Measurements from ENCODE around the gene THSD4. TPM values are rescaled to one million over a fixed set of nuclear protein-coding genes. Genes with fewer than 3 reads are reported as not detected.
"Not testable (repeated sequence)": the region's sequence is repeated elsewhere in the genome, so short reads cannot be mapped to it uniquely, and the experiment has no call there.

Gene THSD4
- total RNA-seq, 1 donor from 2014 or later: not detected

DNA sequence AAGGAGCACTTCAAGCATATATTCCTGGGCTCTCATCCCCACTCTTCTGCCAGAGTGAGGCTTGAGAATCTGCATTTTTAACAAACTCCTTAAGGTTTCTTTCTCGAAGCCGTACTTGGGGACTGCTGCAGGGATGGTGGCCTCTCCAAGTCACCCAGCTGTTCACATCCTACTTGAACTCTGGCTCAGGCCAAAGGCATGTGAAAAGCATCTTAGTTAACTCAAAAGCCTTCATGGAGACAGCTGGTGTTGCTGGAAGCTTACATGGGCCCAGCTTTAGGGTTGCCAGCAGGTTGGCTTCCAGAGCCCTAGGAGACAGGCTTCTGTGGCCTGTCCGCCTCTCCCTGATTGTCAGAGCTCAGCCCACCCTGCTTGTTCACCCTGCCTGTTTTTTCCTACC lies 139.2 kb downstream of the THSD4 start:
- intact Hi-C loops (cut with micrococcal nuclease): no loop called here

DNA sequence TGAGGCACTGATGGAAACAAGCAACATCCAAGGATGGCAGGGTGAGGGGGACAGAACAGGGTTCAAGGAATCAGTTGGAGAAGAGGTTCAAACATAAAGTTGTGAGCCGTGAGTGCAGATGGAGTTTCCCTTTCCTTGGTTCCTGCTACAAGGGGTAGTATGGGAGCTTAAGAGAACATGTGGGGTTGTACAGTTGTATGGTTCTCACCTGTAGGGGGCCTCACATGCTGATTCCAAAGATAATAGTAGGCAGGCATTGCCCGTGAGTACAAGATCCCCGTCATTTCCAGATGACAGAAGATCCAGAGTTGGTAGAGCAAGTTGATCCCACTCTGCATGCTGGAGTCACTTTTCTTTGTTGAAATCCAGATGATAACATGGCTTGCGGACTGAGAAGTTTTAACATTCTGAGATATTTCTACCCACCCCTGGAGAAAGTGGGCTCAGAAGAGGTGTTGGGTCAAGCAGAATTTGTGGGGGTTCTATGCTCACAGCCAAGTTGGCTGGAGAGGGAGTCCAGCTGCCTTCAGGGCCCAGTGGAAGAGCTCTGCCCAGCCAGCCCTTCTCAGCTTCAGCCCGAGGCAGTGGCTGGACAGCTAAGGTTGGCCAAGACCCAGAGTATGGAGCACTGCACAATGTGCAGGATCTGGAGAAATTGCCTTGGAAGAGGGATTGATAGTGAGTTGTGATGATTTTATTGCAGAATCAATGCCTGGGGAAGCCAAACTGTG lies 141.8 kb downstream of the THSD4 start:
- intact Hi-C loops (cut with micrococcal nuclease): no loop called here

DNA sequence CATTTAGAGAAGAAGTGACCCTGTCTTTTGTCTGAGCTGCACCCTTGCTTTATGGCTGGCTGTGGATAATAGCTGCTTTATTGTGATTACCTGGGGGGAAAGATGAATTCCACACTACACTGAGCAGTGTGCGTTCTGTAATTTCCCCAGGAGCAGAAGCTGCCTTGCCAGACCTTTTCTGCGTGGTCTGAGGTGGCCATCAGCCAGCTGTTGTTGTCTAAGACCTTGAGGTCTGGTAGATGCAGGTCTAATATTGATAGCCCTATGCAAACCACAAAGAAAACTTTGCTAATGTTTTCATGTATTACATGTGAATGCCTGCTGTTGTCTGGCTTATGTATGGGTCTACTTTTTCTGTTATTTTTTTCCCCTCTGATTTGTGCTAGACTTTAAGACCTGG lies 144.6 kb downstream of the THSD4 start:
- intact Hi-C loops (cut with micrococcal nuclease): no loop called here

DNA sequence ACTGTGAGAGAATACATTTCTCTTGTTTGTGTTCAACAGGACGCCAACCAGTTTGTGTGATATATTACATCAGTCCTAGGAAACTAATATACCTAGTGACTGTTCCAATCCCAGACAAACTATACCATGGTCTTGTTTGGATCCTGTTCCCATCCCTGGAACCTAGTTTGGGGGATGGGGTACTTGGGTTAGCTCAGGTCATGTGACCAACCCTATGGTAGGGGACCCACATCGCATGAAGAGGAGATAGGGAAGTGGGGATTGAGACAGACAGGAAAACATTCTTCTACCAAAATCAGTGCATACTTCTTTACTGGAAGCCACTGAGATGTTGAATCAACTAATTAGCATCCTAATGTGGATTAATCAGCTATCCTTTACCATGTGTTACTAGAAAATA lies 146.1 kb downstream of the THSD4 start:
- intact Hi-C loops (cut with micrococcal nuclease): no loop called here

DNA sequence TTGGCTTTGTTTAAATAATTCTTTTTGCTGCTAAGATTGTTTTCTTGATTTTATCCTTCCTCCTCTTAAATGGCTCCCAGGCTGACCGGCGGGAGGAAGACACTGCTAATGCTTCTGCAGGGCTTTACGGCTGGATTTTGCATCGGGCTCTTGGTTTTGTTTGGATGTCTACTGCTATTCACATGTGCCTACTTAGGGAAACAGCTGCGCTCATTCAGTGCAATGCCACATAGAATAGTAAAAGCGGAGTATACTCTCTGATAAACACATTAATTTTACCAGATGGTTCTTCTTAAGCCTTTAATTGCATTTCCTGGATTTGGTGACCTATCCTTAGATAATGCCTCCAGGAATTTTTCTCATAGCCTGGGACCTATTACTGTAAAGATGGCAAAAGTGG lies 146.6 kb downstream of the THSD4 start:
- intact Hi-C loops (cut with micrococcal nuclease): no loop called here

DNA sequence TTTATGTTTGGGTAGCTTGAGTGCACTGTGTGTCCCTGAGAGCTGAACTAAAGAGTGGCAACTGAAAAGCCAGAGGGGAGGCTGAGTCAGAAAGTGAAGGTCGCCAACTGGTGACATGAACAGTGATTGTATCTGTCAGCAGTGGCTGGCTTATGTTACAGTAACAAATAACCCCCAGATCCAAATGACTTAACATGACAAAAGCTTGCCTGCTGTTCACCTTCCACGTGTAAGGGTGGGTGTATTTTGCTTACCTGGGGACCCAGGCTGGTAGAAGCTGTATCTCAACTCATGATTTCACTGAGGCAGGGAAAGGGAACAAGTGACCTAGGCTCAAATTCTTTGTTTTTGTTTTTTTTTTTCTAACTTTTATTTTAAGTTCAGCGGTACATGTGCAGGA lies 147.3 kb downstream of the THSD4 start:
- intact Hi-C loops (cut with micrococcal nuclease): no loop called here

DNA sequence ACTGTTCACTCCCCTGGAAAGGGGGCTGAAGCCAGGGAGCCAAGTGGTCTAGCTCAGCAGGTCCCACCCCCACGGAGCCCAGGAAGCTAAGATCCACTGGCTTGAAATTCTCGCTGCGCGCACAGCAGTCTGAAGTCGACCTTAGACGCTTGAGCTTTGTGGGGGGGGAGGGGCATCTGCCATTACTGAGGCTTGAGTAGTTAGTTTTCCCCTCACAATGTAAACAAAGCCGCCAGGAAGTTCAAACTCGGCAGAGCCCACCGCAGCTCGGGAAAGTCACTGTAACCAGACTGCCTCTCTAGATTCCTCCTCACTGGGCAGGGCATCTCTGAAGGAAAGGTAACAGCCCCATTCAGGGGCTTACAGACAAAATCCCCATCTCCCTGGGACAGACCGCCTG lies 150.3 kb downstream of the THSD4 start:
- intact Hi-C loops (cut with micrococcal nuclease): not testable (repeated sequence)

DNA sequence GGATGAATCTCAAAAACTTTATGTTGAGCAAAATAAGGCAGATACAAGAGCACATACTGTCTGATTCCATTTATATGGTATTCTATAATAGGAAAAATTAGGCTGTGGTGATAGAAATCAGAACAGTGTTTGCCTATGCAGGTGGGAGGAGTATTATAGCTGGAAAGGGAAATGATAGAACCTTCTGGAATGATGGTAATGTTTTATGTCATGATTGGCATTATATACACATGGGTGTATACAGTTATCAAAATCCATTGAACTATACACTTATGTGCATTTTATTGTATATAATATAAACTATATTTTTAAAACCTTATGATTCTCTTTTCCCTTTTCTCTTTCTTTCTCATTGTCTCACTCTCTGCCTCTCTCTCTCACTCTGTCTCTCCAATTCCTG lies 156.1 kb downstream of the THSD4 start:
- intact Hi-C loops (cut with micrococcal nuclease): no loop called here

DNA sequence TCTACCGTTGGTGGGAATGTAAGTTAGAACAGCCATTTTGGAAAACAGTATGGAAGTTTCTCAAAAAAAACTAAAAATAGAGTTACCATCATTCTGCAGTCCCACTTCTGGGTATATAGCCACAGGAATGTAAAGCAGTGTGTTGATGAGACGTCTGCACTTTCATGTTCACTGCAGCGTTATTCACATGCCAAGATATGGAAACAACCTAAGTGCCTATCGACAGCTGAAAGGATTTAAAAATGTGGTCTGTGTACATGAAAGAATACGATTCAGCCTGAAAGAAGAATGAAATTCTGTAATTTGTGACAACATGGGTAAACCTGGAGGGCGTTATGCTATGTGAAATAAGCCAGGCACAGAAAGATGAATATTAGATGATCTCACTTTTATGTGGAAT lies 157.7 kb downstream of the THSD4 start:
- intact Hi-C loops (cut with micrococcal nuclease): no loop called here

DNA sequence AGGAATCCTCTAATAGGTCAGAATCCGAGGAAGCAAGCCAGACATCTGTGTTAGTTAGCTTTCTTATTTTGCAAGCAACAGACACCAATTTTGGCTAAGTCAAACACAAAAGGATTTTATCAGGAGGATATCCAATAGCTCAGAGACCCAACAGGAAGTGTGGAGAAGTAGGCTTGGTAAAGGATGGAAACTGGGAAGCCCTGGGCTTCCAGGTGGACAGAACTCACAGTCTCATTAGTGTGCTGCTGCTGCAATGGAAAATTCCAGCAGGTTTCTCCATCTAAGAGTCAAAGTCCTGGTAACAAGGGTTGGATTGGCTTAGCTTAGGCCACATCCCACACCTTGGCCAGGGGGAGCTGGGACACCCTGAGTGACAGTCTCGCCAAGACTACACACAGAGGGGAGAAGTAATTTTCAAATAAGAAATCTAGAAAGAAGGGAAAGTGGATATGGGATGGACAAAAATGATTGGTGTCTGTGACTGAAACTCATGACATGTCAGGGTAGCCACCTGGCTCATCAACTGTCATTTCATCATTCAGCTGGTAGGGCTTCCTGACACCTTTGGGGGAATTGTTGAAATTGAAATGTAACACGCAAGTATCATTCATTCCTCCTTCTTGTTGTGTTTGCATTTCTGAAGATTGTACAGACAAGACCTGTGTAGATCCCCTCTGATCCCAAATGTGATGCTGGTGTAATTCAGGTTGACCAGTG lies 158.6 kb downstream of the THSD4 start:
- intact Hi-C loops (cut with micrococcal nuclease): no loop called here

DNA sequence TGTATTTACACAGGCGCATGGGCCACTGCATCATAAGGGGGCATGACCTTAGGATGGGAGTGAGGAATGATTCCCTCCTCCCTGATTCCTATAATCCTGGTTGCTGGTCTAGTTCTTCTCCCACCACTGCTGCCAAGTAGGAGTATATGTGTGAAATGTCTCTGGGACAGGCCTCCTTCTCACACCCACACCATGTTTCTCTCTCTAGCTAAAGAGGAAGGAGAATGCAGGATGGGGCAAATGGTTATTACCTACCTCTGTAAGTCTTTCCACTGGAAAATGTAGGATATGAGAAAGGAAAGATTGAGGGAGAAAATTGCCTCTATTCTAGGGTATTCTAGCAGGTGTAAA lies 159.2 kb downstream of the THSD4 start:
- intact Hi-C loops (cut with micrococcal nuclease): no loop called here

DNA sequence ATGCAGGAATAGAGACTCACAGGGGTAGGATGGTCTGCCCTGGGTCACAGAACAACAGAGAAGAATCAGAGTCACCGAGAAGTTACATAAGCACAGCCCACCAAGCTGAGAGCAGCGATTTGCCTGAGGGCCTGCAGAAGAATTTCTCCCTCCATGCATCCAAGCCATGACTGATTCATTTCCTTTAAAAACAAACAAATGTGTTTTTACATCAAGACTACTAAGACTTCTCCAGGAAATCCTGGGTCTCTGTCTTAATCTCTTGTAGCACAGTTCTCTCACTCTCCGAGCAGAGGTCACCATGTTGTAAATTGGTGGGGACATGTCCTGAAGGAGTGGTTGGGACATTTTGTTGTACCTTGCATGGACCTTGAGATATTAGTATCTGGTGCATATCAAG lies 159.8 kb downstream of the THSD4 start:
- intact Hi-C loops (cut with micrococcal nuclease): no loop called here

DNA sequence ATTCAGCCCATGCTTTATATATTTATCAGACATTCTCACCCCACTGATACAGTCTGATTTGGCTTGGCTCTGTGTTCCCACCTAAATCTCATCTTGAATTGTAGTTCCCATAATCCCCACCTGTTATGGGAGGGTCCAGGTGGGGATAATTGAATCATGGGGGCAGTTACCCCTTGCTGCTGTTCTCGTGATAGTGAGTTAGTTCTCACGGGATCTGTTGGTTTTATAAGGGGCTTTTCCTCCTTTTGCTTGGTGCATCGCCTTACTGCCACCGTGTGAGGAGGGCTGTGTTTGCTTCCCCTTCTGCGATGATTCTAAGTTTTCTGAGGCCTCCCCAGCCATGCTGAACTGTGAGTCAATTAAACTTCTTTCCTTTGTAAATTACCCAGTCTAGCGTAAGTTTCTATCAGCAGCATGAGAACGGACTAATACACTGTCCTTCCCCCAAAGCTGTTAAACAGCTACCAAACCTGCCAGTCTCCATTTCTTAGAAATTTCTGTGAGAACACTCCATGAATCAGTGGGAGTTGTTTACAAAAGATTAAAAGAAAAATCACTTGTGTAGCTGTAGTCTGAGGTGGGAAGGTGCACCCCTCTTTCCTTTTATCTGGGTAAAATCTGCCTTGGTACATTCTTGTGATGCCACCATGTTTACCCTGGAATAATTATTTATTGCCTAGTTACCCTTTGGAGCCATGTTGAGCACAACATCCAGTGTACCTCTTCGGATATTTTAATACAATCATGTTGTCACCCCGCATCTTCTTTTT lies 160.5 kb downstream of the THSD4 start:
- intact Hi-C loops (cut with micrococcal nuclease): no loop called here

DNA sequence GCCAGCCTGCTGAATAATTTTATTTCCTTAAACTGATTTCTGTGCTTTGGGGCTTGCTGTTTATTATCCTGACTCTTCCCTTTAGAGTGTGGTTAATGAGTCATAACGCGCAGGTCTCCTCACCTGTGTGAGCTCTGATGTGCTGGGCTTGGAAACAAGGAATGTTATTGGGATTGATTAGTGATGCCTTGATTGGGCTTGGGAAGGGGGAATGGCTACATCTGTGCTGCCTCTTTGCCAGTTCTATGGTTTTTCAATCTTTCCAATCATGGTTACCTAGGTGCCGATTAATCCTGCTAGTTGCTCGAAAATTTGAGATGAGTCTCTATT lies 161.0 kb downstream of the THSD4 start:
- intact Hi-C loops (cut with micrococcal nuclease): no loop called here

DNA sequence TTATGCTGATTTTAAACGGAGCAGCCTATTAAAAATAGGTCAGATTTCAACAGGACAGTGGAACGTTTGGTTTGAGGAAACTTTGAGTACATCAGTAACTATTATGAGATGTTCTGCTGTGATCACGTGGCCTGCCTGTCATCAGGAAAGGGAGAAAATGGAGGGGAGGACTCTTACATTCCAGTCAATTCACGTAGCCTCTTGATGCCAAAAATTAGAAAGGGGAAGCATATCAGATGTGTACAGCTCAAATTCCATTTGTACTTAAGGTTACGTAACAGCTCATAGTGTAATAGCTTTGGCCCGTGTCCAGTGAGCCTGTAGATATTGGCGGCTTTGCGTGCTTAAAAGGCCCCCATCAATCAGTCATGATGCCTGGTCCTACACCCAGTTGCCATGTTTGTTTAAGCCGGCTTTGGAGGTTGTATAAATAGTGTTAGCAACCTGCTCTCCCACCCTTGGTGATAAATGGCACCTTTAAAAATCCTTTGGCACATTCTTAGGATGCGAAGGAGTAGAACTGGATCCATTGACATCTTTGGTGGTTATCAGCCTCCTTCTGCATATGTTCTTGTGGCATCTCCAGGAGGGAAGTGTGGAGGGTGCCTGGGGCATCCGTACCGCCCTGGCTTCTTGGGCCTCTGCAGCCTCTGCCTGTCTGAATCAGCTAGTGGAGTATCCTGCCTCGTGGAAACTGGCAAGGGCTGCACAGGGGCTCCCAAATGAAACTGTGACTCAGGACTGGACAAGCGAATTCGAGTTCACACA lies 163.9 kb downstream of the THSD4 start:
- intact Hi-C loops (cut with micrococcal nuclease): no loop called here

DNA sequence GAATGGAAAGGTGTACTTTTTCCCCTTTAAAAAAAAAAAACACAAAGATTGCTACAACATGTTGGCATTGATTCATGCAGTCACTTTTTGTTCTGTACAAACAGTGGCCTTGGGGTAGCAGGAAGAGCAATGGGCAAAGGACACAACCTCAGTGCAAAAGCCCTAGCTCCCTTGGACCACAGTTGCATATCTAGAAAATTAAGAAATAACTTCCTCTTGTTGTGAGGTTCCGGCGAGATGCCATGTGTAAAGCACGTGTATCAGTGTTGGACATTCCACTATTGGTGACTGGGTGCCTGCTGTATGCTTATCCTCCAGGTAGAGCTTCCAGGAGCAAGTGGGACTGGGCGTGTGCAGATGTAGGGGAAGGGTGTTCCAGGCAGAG lies 164.5 kb downstream of the THSD4 start:
- intact Hi-C loops (cut with micrococcal nuclease): no loop called here

DNA sequence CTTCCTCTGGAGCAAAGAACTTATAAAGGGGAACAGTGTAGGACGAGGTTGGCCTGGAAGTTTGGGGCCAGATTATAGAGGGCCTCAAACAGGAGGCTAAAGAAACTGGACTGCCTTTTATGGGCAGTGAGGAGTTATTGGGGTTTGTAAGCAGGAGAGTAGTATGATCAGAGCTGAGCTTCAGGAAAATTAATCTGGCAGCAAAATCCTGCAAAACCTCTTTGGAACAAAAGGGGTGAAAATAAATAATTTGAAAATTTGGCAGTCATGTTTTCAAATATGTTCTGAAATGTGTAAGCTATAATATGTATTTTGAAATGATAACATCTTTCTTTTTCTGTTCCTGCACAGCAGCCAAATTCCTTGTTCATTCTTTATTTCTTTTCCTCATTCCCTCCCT lies 164.9 kb downstream of the THSD4 start:
- intact Hi-C loops (cut with micrococcal nuclease): no loop called here

DNA sequence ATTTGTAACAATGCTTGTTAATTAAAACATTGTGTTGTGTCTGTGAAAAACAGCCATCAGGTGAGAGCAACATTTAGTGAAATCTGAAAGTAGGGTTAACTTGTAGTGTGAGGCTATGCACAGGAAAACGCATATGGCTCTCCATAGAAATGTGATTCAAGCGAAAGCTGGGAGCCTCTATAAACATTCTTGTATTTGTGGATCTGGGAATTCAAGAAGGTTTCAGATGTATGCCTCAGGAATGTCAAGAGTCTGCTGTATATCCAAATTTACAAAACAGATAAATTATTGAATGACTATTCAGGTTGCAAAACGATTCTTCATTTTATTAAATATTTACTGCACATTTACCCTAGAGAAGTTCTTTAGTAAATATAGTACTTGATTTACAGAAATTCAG lies 166.0 kb downstream of the THSD4 start:
- intact Hi-C loops (cut with micrococcal nuclease): no loop called here

DNA sequence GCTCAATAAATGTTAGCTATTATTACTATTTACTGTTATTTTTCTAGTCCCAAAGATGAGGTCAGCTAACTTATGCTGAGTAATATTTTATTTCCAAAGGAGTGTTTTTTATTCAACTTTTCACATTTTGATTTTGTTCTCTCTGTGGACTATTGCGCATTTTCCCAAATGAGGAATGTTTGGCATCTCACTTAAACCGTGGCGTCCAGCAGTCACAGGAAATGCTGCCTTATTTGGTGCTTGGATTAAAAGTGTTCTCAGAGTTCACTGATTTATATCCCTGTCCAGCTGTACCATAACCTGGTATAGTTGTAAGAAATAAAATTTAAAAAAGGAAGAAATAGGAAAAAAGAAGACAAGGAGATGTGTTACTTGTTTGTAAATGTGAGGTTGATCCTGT lies 166.8 kb downstream of the THSD4 start:
- intact Hi-C loops (cut with micrococcal nuclease): no loop called here

DNA sequence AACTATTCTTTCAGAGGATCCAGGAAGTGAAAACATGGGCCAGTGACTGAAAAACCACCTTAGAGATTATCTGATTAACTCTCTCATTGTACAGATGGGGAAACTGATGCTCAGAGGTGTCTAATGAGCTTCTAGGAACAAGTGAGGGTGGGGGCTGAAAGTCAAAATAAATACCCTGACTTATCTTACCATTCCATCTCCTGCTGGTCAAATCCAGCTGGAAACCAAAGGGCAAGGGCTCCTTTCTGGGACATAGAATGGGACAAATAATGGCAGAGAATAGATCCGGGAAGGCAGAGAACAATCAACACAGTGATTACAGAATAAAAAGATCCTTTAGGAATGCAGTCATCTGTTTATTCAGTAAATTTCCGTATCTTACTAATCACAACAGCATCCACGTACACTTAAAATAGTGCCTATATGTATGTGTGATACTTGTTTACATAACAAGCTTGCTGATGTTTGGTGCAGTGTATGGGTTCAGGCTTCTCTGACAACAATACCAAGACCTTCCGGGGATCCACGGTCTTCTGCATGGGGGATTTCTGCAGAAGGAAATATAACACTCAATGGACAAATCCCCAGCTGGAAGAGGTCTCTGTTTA lies 173.2 kb downstream of the THSD4 start:
- intact Hi-C loops (cut with micrococcal nuclease): no loop called here

DNA sequence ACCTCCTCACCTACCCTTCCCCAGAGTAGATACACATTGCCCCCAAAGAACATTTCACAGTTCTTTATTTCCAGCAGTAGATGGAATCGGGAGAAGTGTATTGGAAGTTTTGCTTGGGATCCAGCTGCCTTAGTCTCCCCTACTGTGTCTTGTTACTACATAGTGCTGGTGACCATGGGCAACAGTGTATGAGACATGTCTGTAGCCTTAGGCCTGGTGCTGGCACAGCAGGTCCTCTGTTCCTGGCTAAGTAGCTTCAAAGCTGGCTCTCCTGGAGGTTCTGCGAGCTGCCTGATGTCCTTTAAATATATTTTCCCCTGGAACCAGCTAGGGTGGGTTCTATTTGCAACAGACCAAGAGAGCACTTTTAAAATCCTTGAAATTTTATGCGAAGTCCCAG lies 174.7 kb downstream of the THSD4 start:
- intact Hi-C loops (cut with micrococcal nuclease): no loop called here

Data from T-helper 2 cell treated with Interferon-gamma antibody and Interleukin-4, amounts not matched to agents 100 ng/mL and 5 ng/mL, for 36 hours (primary cell).